Measurements from ENCODE around the gene KDM2B.

Gene KDM2B

GRCh38 chr12:121470751-121471150 lies 110.1 kb downstream of the KDM2B start:
- DNase-seq (ENCODE audit: low read depth): no peak
- H3K4me3 ChIP-seq (ENCODE audit: low read length): no peak overlapping the region
- TF ChIP-seq, protein P1, sequence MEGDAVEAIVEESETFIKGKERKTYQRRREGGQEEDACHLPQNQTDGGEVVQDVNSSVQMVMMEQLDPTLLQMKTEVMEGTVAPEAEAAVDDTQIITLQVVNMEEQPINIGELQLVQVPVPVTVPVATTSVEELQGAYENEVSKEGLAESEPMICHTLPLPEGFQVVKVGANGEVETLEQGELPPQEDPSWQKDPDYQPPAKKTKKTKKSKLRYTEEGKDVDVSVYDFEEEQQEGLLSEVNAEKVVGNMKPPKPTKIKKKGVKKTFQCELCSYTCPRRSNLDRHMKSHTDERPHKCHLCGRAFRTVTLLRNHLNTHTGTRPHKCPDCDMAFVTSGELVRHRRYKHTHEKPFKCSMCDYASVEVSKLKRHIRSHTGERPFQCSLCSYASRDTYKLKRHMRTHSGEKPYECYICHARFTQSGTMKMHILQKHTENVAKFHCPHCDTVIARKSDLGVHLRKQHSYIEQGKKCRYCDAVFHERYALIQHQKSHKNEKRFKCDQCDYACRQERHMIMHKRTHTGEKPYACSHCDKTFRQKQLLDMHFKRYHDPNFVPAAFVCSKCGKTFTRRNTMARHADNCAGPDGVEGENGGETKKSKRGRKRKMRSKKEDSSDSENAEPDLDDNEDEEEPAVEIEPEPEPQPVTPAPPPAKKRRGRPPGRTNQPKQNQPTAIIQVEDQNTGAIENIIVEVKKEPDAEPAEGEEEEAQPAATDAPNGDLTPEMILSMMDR (IDR thresholded peaks at IDR 0.05; ENCODE audit: insufficient read depth, low read depth, low read length, missing control alignments): no peak

DNA sequence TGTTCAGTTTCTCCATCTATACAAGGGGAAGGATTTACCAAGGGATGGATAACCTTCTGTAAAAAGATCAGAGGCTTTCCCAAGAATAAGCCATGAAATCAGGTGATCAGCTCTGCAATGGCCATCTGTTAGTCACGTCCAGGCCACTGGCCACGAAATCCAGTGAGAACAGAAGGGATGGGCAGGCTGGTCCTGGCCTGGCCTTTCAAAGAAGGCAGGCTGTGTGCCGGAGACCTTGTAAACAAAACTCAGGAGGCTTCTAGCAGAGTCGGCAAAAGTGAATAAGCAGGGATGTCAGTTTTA lies 112.4 kb downstream of the KDM2B start:
- no peak overlapping the region for H3K4me3 ChIP-seq (ENCODE audit: low read length)
- DNase-seq (ENCODE audit: low read depth): no peak
- TF ChIP-seq, protein P1 (IDR thresholded peaks at IDR 0.05; ENCODE audit: insufficient read depth, low read depth, low read length, missing control alignments): no peak

GRCh38 chr12:121467638-121468498 lies 113.0 kb downstream of the KDM2B start:
- no peak for DNase-seq (ENCODE audit: low read depth)
- TF ChIP-seq, protein P1 (IDR thresholded peaks at IDR 0.05; ENCODE audit: insufficient read depth, low read depth, low read length, missing control alignments): no peak
- H3K4me3 ChIP-seq (ENCODE audit: low read length): peak overlapping the region; percentile 34

DNA sequence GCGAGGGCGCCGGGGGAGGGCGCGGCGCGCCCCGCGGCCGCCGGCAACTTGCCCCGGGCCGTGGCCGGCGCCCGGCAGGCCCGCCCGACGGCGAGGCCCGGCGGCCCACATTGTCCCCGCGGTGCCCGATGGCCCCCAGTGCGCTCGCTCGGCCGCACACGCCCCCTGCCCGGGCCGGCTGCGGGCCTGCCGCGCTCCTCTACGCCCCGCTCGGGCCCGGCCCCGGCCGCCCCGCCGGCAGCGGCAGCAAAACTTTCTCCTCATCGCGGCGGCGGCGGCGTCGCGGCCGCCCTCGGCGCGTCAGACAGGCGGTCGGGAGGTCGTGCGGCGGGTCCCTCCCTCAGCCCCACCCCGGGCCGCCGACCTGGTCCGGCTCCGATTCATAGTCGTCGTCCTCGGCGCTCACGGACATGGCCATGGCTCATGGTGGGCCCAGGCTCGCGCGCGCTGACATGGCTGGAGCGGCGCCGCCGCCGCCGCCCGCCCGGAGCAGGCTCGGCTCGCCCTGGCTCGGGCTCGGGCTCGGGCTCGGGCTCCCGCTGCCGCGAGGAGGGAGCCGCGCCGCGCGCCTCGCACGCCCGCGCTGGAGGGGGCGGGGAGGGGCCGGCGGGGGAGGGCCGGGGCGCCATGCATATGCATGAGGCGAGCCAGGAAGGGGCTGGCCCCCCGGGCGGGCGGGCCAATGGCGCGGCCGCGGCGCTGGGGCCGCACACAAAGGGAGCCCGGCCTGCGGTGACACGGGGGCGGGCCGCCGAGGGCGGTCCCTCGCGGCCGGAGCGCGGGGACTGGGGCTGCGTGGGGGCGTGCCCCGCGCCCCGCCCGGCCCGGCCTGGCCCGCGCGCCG lies 113.8 kb downstream of the KDM2B start:
- TF ChIP-seq, protein P1 (IDR thresholded peaks at IDR 0.05; ENCODE audit: insufficient read depth, low read depth, low read length, missing control alignments): no peak
- DNase-seq (ENCODE audit: low read depth): peak; percentile 92
- peak overlapping the region; percentile 76 for H3K4me3 ChIP-seq (ENCODE audit: low read length)

GRCh38 chr12:121465921-121466793 lies 114.7 kb downstream of the KDM2B start:
- TF ChIP-seq, protein P1 (IDR thresholded peaks at IDR 0.05; ENCODE audit: insufficient read depth, low read depth, low read length, missing control alignments): no peak
- DNase-seq (ENCODE audit: low read depth): peak; percentile 22
- peak overlapping the region; percentile 76 for H3K4me3 ChIP-seq (ENCODE audit: low read length)

DNA sequence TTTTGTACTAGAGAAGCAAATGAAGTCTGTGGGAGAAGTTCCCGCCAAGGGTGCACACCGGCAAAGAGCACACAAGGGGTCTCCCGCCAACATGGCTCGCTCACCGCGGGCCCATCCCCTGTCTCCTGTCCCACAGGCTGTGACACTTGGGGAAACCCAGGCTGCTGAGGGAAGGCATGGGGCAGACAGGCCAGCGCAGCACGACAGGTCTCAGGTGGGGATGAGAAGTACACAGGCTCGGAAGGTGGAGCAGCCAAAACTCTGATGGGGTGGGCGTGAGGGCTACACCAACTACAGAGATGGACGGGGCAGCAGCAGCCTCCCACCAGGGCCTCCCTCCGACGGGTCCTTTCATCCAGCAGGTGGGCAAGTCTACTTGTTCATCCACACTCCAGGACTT lies 116.5 kb downstream of the KDM2B start:
- no peak for DNase-seq (ENCODE audit: low read depth)
- TF ChIP-seq, protein P1 (IDR thresholded peaks at IDR 0.05; ENCODE audit: insufficient read depth, low read depth, low read length, missing control alignments): no peak
- H3K4me3 ChIP-seq (ENCODE audit: low read length): no peak overlapping the region
